Mesothelial cell of epicardium (in vitro differentiated cells): Measurements from ENCODE around the gene IFT122. TPM values are rescaled to one million over a fixed set of nuclear protein-coding genes. Genes with fewer than 3 reads are reported as not detected.

ENCODE experiments used
- DNase-seq, 2 experiments: peaks; one replicate each; pipeline ENCODE4 v3.0.0; 2021; ENCODE audit warnings: low spot score in 2 of 2; ENCODE audit not compliant: unreplicated experiment in 2 of 2
- H3K27ac Mint-ChIP-seq: 2 replicates; pipeline ENCODE4 v1.8.0; 2021; ENCODE audit warnings: mixed read lengths
- H3K27me3 Mint-ChIP-seq: 2 replicates; pipeline ENCODE4 v1.8.0; 2021; ENCODE audit warnings: low read depth, mixed read lengths
- H3K36me3 Mint-ChIP-seq: 2 replicates; pipeline ENCODE4 v1.8.0; 2021; ENCODE audit warnings: mixed read lengths
- H3K4me1 Mint-ChIP-seq: 2 replicates; pipeline ENCODE4 v1.8.0; 2021; ENCODE audit warnings: mixed read lengths
- H3K4me3 Mint-ChIP-seq: 2 replicates; pipeline ENCODE4 v1.8.0; 2021; ENCODE audit warnings: mild to moderate bottlenecking, moderate library complexity, mixed read lengths
- H3K9me3 Mint-ChIP-seq: 2 replicates; pipeline ENCODE4 v1.8.0; 2021; ENCODE audit warnings: mixed read lengths
- total RNA-seq: library from RNA; stranded (reverse); gene quantifications from 3 replicates; pipeline ENCODE4 v1.2.1, GENCODE V29; 2021
- TF ChIP-seq, protein P1 (sequence below): fragments of 200-600 bp; sonication (generic); IDR thresholded peaks from one replicate; pipeline ENCODE4 v1.5.0; 2021; ENCODE audit warnings: antibody characterized with exemption; ENCODE audit not compliant: unreplicated experiment

Gene IFT122
- total RNA-seq, 1 donor from 2014 or later: 48.0 TPM

DNA sequence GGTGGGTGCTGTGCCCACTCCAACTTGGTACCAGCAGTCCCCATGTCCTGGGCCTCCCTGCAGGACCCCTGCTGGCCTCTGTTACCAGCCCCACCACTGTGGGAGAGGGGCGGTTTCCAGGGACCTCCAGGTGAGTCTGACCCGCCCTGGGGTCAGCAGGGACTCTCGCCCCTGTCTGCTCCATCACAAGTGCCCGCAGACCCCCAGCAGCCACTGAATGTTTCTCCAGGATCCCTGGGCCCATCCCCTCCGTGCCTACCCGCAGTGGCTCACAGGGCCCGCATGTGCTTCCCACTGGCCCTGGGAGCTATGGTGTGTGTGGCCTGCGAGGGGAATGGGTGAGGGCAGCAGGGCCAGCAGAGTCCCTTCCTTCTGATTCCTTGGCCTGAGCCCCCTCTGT is 78.6 kb downstream of the IFT122 start:
- Mint-ChIP-seq H3K4me3 (no peak overlapping the region), H3K27me3 (no peaks in the 10 kb centered on the region), H3K27ac (no peak overlapping the region), H3K9me3 (no peaks in the 10 kb centered on the region), H3K36me3 (peaks cover 5% of the 10 kb centered on the region), H3K4me1 (peaks cover 2% of the 10 kb centered on the region)
- TF ChIP-seq, protein P1, sequence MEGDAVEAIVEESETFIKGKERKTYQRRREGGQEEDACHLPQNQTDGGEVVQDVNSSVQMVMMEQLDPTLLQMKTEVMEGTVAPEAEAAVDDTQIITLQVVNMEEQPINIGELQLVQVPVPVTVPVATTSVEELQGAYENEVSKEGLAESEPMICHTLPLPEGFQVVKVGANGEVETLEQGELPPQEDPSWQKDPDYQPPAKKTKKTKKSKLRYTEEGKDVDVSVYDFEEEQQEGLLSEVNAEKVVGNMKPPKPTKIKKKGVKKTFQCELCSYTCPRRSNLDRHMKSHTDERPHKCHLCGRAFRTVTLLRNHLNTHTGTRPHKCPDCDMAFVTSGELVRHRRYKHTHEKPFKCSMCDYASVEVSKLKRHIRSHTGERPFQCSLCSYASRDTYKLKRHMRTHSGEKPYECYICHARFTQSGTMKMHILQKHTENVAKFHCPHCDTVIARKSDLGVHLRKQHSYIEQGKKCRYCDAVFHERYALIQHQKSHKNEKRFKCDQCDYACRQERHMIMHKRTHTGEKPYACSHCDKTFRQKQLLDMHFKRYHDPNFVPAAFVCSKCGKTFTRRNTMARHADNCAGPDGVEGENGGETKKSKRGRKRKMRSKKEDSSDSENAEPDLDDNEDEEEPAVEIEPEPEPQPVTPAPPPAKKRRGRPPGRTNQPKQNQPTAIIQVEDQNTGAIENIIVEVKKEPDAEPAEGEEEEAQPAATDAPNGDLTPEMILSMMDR: no peak
- no peak for DNase-seq

DNA sequence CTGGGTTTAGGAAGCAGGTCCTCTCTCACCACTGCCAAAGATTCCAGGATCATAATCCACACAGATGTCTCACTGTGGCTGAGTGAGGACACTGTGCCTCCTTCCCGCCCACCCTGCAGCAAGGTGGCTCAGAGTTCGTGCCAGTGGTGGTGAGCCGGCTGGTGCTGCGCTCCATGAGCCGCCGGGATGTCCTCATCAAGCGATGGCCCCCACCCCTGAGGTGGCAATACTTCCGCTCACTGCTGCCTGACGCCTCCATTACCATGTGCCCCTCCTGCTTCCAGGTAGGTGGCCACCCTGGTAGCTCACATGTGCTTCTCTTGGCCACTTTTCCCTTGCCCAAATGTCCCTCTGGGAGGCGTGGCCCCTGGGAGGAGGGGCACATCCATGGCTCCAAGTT is 79.4 kb downstream of the IFT122 start:
- H3K36me3 Mint-ChIP-seq: peaks cover 5% of the 10 kb centered on the region
- H3K27ac Mint-ChIP-seq: no peak overlapping the region
- no peaks in the 10 kb centered on the region for H3K9me3 Mint-ChIP-seq
- H3K4me1 Mint-ChIP-seq: peaks cover 2% of the 10 kb centered on the region
- H3K27me3 Mint-ChIP-seq: no peaks in the 10 kb centered on the region
- TF ChIP-seq, protein P1: no peak
- no peak for DNase-seq
- H3K4me3 Mint-ChIP-seq: no peak overlapping the region

DNA sequence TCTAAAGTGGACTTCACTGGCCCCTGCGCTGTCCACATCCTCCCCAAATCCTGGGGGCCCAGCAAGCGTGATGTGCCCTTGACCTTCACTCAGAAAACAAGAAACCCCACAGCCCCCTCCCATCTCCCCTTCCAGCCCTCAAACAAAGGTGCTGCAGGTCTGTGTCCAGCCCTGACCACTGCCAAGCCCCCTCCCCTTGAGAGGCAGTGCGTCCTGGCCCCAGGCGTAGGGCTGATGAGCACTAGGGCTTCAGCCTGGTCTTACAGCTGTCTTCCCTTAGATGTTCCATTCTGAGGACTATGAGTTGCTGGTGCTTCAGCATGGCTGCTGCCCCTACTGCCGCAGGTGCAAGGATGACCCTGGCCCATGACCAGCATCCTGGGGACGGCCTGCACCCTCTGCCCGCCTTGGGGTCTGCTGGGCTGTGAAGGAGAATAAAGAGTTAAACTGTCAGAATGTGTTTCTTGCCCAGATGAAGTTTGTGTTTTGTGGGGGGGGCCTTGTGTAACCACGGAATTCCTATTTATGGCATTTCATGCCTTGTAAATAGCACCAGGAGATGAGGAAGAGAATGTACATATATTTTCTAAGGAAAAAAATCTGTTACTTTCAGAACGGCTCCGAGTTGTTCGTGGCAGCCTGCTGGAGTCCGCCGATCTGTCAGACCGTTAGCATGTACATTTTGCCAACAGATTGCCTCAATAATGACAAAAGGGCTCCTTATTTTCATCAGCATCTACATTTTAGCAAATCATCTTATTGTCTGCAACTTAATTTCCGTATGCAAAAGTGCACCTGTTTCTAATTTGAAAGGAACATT is 80.1 kb downstream of the IFT122 start:
- H3K9me3 Mint-ChIP-seq: no peaks in the 10 kb centered on the region
- DNase-seq: no peak
- H3K4me3 Mint-ChIP-seq: no peak overlapping the region
- TF ChIP-seq, protein P1: no peak
- peaks cover 5% of the 10 kb centered on the region for H3K36me3 Mint-ChIP-seq
- H3K27me3 Mint-ChIP-seq: no peaks in the 10 kb centered on the region
- H3K4me1 Mint-ChIP-seq: peaks cover 2% of the 10 kb centered on the region
- no peak overlapping the region for H3K27ac Mint-ChIP-seq

DNA sequence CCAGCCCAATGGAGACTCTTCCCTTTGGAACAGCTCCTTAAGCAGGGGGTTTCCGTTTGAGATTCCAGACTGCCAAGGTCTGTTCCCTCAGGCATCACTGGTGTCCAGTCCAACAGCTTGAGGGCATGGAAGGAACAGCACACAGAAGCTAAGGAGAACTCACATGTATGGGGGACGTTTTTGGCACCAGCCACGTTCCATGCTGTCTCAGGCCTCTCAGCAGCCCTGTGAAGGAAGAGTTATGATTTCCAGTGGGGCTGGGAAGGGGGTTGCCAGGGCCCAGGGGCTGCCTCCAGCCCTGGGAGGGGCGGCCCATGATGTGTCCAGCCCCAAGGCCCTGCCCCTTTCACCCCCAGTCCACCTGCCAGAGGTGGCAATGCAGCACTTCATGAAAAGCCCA is 80.9 kb downstream of the IFT122 start:
- Mint-ChIP-seq H3K27ac (no peak overlapping the region), H3K4me1 (peaks cover 2% of the 10 kb centered on the region)
- TF ChIP-seq, protein P1: no peak

DNA sequence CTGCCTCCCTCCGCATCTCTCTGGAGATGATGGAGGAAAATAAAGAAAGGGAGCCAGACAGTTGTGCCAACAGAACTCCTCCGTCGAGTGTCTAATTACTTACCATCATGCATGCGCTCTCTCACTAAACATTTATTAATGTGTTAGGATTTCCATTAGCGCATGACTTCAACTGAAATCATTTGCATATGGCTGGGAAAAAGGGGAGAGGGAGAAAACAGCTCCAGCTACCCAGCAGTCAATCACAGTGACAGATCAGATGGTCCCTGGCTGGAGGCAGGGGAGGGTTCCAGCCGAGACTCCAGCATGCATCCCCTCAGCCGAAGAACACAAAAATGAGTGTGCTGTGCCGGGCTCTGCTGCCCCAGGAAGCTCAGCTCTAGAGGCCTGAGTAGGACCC is 81.6 kb downstream of the IFT122 start:
- Mint-ChIP-seq H3K36me3 (peaks cover 5% of the 10 kb centered on the region), H3K27ac (no peak overlapping the region), H3K27me3 (no peaks in the 10 kb centered on the region), H3K9me3 (no peaks in the 10 kb centered on the region), H3K4me3 (no peak overlapping the region), H3K4me1 (peaks cover 2% of the 10 kb centered on the region)
- TF ChIP-seq, protein P1: no peak
- no peak for DNase-seq

More for the DNA sequence above, 80.9 kb downstream of the IFT122 start:
- Mint-ChIP-seq H3K36me3 (peaks cover 5% of the 10 kb centered on the region), H3K9me3 (no peaks in the 10 kb centered on the region), H3K27me3 (no peaks in the 10 kb centered on the region), H3K4me3 (no peak overlapping the region)
- DNase-seq: no peak

DNA sequence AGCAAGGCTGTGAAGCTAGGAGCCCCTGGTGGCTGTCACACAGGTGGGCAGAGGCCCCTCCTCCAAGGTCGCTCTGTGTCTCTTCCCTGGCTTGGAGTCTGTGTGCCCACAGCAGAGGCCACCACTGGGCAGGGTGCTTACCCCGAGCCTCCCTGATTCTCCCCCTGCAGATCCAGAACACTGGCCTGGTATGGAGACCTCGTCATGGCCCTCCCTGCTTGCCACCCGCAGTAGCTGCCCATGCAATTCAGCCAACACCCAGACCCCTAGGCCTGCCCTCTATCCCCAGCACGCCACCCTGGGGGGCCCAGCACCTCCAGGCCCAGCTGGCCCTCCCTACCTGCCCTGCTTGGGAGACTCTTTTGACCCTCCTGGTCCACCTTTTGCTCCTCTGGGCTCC is 82.9 kb downstream of the IFT122 start:
- Mint-ChIP-seq H3K4me3 (no peak overlapping the region), H3K27ac (no peak overlapping the region), H3K36me3 (peaks cover 2% of the 10 kb centered on the region), H3K27me3 (no peaks in the 10 kb centered on the region), H3K9me3 (no peaks in the 10 kb centered on the region), H3K4me1 (peaks cover 2% of the 10 kb centered on the region)
- no peak for DNase-seq
- TF ChIP-seq, protein P1: no peak
